CD14-positive monocyte (primary cell): ENCODE results near the gene CASP9. TPM values are rescaled to one million over a fixed set of nuclear protein-coding genes. Genes with fewer than 3 reads are reported as not detected.
A peak's percentile ranks its signal among the peaks of the same experiment; 100 is the strongest.

Experiments used
- DNase-seq, 3 donors: peaks; one replicate each; pipeline ENCODE4 v3.0.0-alpha.2; 2011 to 2022
- H2AFZ ChIP-seq: 2 replicates; pipeline ENCODE4 v1.6.0; 2012; ENCODE audit warnings: mild to moderate bottlenecking, low read depth, low read length, inconsistent platforms; ENCODE audit not compliant: insufficient read depth, poor library complexity, severe bottlenecking
- H3K27ac ChIP-seq, 2 donors: 1 replicate in 1 of 2; 2 replicates in 1 of 2; pipeline ENCODE4 v1.5.1; 2012 to 2013; ENCODE audit warnings: low read length in 2 of 2, control low read depth in 1 of 2, inconsistent platforms in 1 of 2, low read depth in 1 of 2, mild to moderate bottlenecking in 1 of 2
- H3K27me3 ChIP-seq, 2 donors: one replicate each; pipeline versions ENCODE4 v1.6.0 to v1.6.1; 2011 to 2013; ENCODE audit warnings: low read length in 2 of 2; ENCODE audit not compliant: control insufficient read depth in 2 of 2, insufficient read depth in 2 of 2
- H3K36me3 ChIP-seq, 2 donors: replicated peaks in 1 of 2; 1 replicate in 1 of 2; 2 replicates in 1 of 2; pipeline versions ENCODE4 v1.5.1 to v1.6.1; 2012 to 2013; ENCODE audit warnings: low read length in 2 of 2, control low read depth in 1 of 2, inconsistent platforms in 1 of 2, mild to moderate bottlenecking in 1 of 2; ENCODE audit not compliant: insufficient read depth in 2 of 2, control insufficient read depth in 1 of 2
- H3K4me1 ChIP-seq, 2 donors: 1 replicate in 1 of 2; 2 replicates in 1 of 2; pipeline versions ENCODE4 v1.5.1 to v1.6.1; 2012 to 2013; ENCODE audit warnings: low read length in 2 of 2, control low read depth in 1 of 2, inconsistent platforms in 1 of 2, mild to moderate bottlenecking in 1 of 2, moderate library complexity in 1 of 2; ENCODE audit not compliant: insufficient read depth in 2 of 2, control insufficient read depth in 1 of 2
- H3K4me2 ChIP-seq: replicated peaks from 2 replicates; pipeline ENCODE3; 2012; ENCODE audit warnings: low read length, moderate library complexity, mild to moderate bottlenecking; ENCODE audit not compliant: poor library complexity, severe bottlenecking; ENCODE audit errors: extremely low read depth
- H3K4me3 ChIP-seq, 3 experiments: fragments of 200-600 bp in 1 of 3; sonication (generic) in 1 of 3; replicated peaks in 1 of 3; 1 replicate in 2 of 3; 2 replicates in 1 of 3; pipeline ENCODE4 v1.5.1; 2011 to 2013; ENCODE audit warnings: low read length in 3 of 3, mild to moderate bottlenecking in 3 of 3, control low read depth in 2 of 3, low read depth in 2 of 3, inconsistent platforms in 1 of 3, moderate library complexity in 1 of 3
- H3K79me2 ChIP-seq: 2 replicates; pipeline ENCODE4 v1.6.0; 2012; ENCODE audit warnings: mild to moderate bottlenecking, control low read depth, inconsistent platforms, low read length, moderate library complexity; ENCODE audit not compliant: insufficient read depth
- H3K9ac ChIP-seq: 2 replicates; pipeline ENCODE4 v1.6.0; 2017; ENCODE audit warnings: low read length, mild to moderate bottlenecking; ENCODE audit not compliant: insufficient read depth, poor library complexity, severe bottlenecking
- H3K9me3 ChIP-seq, 2 donors: replicated peaks in 1 of 2; 1 replicate in 1 of 2; 2 replicates in 1 of 2; pipeline versions ENCODE4 v1.5.1 to v1.6.1; 2012 to 2013; ENCODE audit warnings: low read length in 2 of 2, control low read depth in 1 of 2; ENCODE audit not compliant: control insufficient read depth in 1 of 2, insufficient read depth in 1 of 2
- H4K20me1 ChIP-seq: 2 replicates; pipeline ENCODE4 v1.6.0; 2012; ENCODE audit warnings: mild to moderate bottlenecking, low read length, control low read depth, moderate library complexity; ENCODE audit not compliant: insufficient read depth
- H3K27ac Mint-ChIP-seq, 7 donors: one replicate each; pipeline ENCODE4 v1.8.0; 2020; ENCODE audit warnings: mild to moderate bottlenecking in 7 of 7, mixed read lengths in 7 of 7, moderate library complexity in 6 of 7, inconsistent platforms in 2 of 7
- H3K27me3 Mint-ChIP-seq, 3 donors: one replicate each; pipeline ENCODE4 v1.8.0; 2021 to 2022; ENCODE audit warnings: low read depth in 3 of 3, mild to moderate bottlenecking in 3 of 3, mixed read lengths in 3 of 3, moderate library complexity in 3 of 3, inconsistent platforms in 1 of 3
- H3K36me3 Mint-ChIP-seq, 2 donors: one replicate each; pipeline ENCODE4 v1.8.0; 2020; ENCODE audit warnings: mixed read lengths in 2 of 2, inconsistent platforms in 1 of 2, mild to moderate bottlenecking in 1 of 2
- H3K4me1 Mint-ChIP-seq: one replicate; pipeline ENCODE4 v1.8.0; 2020; ENCODE audit warnings: mild to moderate bottlenecking, mixed read lengths
- H3K4me3 Mint-ChIP-seq, 2 donors: one replicate each; pipeline ENCODE4 v1.8.0; 2020; ENCODE audit warnings: mild to moderate bottlenecking in 2 of 2, mixed read lengths in 2 of 2, moderate library complexity in 1 of 2
- H3K9me3 Mint-ChIP-seq, 7 donors: one replicate each; pipeline ENCODE4 v1.8.0; 2020 to 2022; ENCODE audit warnings: mixed read lengths in 7 of 7, mild to moderate bottlenecking in 6 of 7, moderate library complexity in 6 of 7, inconsistent platforms in 2 of 7
- WGBS: methylation state at CpG from one replicate; pipeline ENCODE4 v1.1.5; 2013; ENCODE audit warnings: missing lambda C conversion rate; ENCODE audit not compliant: insufficient coverage; 5-methylcytosine and 5-hydroxymethylcytosine counted together
- intact Hi-C, 2 donors: fragments of 100-400 bp; cut with micrococcal nuclease; formaldehyde crosslinking; loops; one replicate each; pipeline versions ENCODE4 v1.15.0 to v1.15.1; 2023
- polyA plus RNA-seq, 3 donors: library from polyadenylated mRNA; depleted of rRNA in 1 of 3; unstranded in 2 of 3; stranded (reverse) in 1 of 3; fragments of 300-500 nt in 2 of 3; fragments of >200 nt in 1 of 3; fragmentation: Illumina TruSeq in 2 of 3; gene quantifications; 1 replicate in 2 of 3; 2 replicates in 1 of 3; pipeline ENCODE4 v1.2.3, GENCODE V29; 2012 to 2021
- TF ChIP-seq, protein P1 (sequence below): fragments of 200-600 bp; IDR thresholded peaks from one replicate; pipeline ENCODE4 v1.8.0; 2022; ENCODE audit warnings: antibody characterized with exemption, mild to moderate bottlenecking

CASP9 gene
- polyA plus RNA-seq, 3 donors, result 15.1 to 21.5 (median 21.0) TPM

DNA sequence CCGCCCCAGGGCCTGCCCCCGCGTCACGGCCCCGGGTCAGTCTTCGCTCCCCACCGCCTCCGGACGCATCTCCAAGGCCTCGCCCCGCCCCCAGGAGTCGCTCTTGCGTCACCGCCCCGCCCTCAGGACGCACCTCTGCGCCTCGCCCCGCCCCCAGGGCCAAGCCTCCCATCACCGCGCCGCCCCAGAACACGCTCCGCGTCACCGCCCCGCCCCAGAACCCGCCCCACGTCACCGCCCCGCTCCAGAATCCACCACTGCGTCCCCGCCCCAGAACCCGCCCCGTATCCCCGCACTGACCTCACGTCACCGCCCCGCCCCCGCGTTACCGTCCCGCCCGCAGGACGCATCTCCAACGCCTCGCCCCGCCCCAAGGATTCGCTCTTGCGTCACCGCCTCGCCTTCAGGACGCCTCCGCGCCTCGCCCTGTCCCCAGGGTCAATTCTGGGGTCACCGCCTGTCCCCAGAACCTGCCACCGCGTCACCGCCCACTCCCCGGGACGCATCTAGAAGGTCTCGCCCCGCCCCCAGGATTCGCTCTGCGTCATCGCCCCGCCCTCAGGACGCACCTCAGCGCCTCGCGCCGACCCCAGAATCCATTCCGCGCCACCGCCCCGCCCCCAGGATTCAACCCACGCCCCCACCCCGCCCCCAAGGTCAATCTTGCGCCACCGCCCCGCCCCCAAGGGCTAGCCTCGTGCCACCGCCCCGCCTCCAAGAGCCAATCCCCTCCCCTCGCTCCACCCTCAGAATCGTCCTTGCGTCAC is 451 bp upstream of the CASP9 start:
- intact Hi-C loops, result loop anchor here (5.0 kb wide), 3 partner anchors 93 to 843 kb away; partner anchors contain the start of genes DDI2 (in 2 of the 2) and SZRD1 (in 1 of the 2)
- H3K36me3 ChIP-seq, result no peaks in the 10 kb centered on the region
- peaks cover 0 to 1% (median 0%) of the 10 kb centered on the region in 7 donors for H3K9me3 Mint-ChIP-seq
- no peaks in the 10 kb centered on the region for H3K9me3 ChIP-seq
- H3K79me2 ChIP-seq, result peaks cover 31% of the 10 kb centered on the region
- H3K27me3 ChIP-seq, result no peaks in the 10 kb centered on the region
- peak overlapping the region; percentile 59 to 99 (median 90) for H3K4me3 ChIP-seq
- peak; percentile 96 to 100 (median 99) for DNase-seq
- H3K9ac ChIP-seq, result peak overlapping the region; percentile 76
- H3K27ac ChIP-seq, result peak overlapping the region; percentile 94
- H2AFZ ChIP-seq, result no peak overlapping the region
- H3K36me3 Mint-ChIP-seq, result peaks cover 1 to 3% of the 10 kb centered on the region in 2 donors
- peaks cover 32 to 37% of the 10 kb centered on the region in 2 donors for H3K4me1 ChIP-seq
- peaks cover 0 to 3% (median 0%) of the 10 kb centered on the region in 3 donors for H3K27me3 Mint-ChIP-seq
- TF ChIP-seq, protein P1, sequence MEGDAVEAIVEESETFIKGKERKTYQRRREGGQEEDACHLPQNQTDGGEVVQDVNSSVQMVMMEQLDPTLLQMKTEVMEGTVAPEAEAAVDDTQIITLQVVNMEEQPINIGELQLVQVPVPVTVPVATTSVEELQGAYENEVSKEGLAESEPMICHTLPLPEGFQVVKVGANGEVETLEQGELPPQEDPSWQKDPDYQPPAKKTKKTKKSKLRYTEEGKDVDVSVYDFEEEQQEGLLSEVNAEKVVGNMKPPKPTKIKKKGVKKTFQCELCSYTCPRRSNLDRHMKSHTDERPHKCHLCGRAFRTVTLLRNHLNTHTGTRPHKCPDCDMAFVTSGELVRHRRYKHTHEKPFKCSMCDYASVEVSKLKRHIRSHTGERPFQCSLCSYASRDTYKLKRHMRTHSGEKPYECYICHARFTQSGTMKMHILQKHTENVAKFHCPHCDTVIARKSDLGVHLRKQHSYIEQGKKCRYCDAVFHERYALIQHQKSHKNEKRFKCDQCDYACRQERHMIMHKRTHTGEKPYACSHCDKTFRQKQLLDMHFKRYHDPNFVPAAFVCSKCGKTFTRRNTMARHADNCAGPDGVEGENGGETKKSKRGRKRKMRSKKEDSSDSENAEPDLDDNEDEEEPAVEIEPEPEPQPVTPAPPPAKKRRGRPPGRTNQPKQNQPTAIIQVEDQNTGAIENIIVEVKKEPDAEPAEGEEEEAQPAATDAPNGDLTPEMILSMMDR, result no peak
- peak overlapping the region; percentile 98 to 100 (median 99) for H3K27ac Mint-ChIP-seq
- WGBS, result under 1% methylated on average over 55 of the region's 88 CpGs
- H3K4me2 ChIP-seq, result peak overlapping the region; percentile 84
- peaks cover 43% of the 10 kb centered on the region for H3K4me1 Mint-ChIP-seq
- H4K20me1 ChIP-seq, result no peaks in the 10 kb centered on the region
- peak overlapping the region; percentile 85 to 91 for H3K4me3 Mint-ChIP-seq

DNA sequence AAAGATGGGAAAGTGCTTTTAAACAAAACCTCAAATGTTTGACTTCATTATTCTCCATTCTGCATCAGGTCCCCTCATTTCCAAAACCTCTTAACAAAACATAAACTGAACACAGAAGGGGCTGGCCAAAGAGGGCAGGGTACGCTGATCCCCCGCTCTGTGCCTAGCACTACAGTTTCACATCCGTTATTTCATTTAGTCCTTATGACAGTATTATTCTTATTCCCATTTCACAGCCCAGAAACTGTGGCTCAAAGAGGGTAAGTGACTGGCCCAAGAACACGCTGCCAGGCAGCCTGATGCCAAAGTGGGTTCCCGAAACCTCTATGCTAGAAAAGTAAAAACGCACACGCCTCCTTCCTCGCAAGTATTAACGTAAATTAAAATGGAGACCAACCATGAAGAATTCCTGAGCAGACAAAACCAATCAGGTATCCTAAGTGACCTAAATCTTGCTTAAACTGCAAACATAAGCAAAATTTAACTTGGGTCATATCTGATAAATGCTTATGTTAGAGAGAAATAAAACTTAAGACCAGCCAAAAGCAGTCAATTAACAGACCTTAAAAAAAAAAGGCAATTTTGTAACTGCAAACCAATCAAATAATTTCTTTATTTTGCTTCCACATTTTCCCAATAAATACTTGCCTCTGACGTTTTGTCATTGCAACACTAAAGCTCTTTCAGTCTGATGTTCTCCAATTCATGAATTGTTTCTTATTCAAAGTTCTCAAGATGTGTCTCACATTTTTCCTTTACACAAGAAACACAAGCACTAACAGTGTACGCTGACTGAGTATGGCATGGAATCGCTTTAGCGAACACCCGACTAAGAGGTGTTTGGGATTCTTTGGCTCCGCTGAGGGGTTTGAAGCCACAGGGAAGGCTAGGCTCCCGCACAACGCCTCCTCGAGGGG is 653 bp downstream of the CASP9 start:
- no peaks in the 10 kb centered on the region for H3K9me3 ChIP-seq
- Mint-ChIP-seq H3K4me1 (peaks cover 41% of the 10 kb centered on the region), H3K27ac (peak overlapping the region; percentile 98 to 99 (median 99)), H3K4me3 (peak overlapping the region; percentile 82 to 91), H3K36me3 (peaks cover 3 to 5% of the 10 kb centered on the region in 2 donors), H3K9me3 (peaks cover 0 to 1% (median 0%) of the 10 kb centered on the region in 7 donors), H3K27me3 (peaks cover 0 to 3% (median 0%) of the 10 kb centered on the region in 3 donors)
- DNase-seq, result peak; percentile 26 to 57 (median 54)
- peaks cover 32 to 37% of the 10 kb centered on the region in 2 donors for H3K4me1 ChIP-seq
- peak overlapping the region; percentile 82 for H3K4me2 ChIP-seq
- H2AFZ ChIP-seq, result peak overlapping the region; percentile 54
- H3K27ac ChIP-seq, result peak overlapping the region; percentile 74 to 94
- no peaks in the 10 kb centered on the region for H4K20me1 ChIP-seq
- H3K9ac ChIP-seq, result peak overlapping the region; percentile 76
- H3K79me2 ChIP-seq, result peaks cover 30% of the 10 kb centered on the region
- H3K4me3 ChIP-seq, result peak overlapping the region; percentile 59 to 99 (median 90)
- 38% methylated on average over 11 of the region's 18 CpGs for WGBS
- peaks cover 0 to under 1% of the 10 kb centered on the region in 2 donors for H3K36me3 ChIP-seq
- intact Hi-C loops, result loop anchor here in 1 of 2 donors (5.0 kb wide), 2 partner anchors 111 to 844 kb away; partner anchors contain the start of gene SZRD1
- TF ChIP-seq, protein P1, result no peak
- H3K27me3 ChIP-seq, result no peaks in the 10 kb centered on the region
